ENCODE results near the gene LPP.

Gene LPP

DNA sequence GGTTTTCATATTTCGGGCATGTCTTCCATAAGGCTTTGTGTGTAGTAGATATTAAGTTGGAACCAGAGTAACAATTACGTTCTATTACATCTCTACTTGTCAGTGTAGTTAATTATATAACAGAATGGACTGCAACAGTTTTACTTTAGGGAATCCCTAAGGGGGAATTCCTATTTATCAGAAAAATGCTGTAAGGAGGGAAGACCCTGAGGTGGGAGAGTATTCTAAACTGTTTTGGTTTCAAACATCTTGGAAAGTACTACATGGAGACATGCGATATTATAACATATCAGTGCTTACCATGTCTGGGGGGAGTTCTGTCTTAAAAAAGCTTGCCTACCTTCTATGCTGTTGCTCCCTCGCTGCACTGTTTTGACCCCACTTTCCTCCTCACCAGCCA, 238.1 kb downstream of the LPP start:
- in situ Hi-C loops (cut with MboI; ENCODE audit: low sequenced_read_pairs), result no loop called here

DNA sequence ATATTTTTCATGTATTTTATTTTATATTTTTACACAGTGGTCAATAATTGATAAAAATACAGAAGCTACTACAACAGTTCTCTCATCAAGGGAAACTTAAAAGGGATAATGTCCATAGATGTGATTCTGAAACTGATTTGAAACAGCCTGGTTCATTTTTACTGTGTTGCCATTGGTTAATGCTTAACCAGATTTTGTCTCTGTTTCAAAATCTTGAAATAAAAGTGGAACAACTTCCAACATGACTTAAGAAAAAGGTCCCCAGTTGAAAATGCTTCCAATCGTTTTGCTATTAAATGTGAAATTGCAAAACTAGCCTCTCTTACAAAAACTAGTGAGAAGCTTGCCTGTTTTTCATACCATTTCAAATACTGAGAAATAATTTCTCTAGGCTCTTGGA, 240.7 kb downstream of the LPP start:
- in situ Hi-C loops (cut with MboI; ENCODE audit: low sequenced_read_pairs), result no loop called here

GRCh38 chr3:188396251-188396650, 242.3 kb downstream of the LPP start:
- in situ Hi-C loops (cut with MboI; ENCODE audit: low sequenced_read_pairs), result no loop called here

DNA sequence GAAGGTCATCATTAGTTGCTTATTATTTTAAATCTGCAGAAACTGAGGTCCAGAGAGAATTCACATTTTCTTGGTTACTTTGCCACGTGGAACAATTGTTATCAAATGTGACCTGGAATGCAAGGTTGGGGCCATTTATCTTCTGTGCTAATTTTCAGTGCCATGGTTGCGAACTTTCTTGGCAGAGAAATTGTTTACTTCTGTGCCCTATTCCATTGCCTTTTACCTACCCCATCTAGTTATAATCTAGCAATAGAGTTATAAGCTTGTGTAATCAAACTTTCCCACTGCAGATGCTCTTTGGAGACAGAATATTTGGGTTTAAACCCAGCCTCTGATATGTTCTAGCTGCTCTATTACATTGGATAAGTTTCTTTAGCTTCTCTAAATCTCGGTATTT, 242.9 kb downstream of the LPP start:
- in situ Hi-C loops (cut with MboI; ENCODE audit: low sequenced_read_pairs), result no loop called here

- in situ Hi-C loops (cut with MboI; ENCODE audit: low sequenced_read_pairs), result no loop called here
Observed at GRCh38 chr3:188397766-188398705, 244.1 kb downstream of the LPP start.

- in situ Hi-C loops (cut with MboI; ENCODE audit: low sequenced_read_pairs), result no loop called here
Observed at GRCh38 chr3:188400494-188401243, 246.7 kb downstream of the LPP start.

GRCh38 chr3:188401244-188401993, 247.5 kb downstream of the LPP start:
- in situ Hi-C loops (cut with MboI; ENCODE audit: low sequenced_read_pairs), result no loop called here

DNA sequence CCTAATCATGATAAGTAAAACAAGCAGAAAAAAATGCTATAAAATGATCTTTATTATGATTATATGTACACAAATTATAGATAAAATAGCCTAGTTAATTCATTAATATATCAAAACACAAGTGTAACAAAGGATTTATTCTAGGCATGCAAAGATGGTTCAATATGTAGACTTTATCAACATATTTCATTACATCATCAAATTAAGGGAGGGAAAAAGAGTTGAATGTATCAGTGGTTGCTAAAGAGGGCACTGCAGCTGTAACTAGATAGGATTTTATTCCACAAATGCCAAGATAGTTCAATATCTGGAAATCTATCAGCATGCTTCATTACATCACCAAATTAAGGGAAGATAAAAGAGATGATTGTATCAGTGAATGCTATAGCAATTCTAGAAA, 248.3 kb downstream of the LPP start:
- in situ Hi-C loops (cut with MboI; ENCODE audit: low sequenced_read_pairs), result no loop called here

DNA sequence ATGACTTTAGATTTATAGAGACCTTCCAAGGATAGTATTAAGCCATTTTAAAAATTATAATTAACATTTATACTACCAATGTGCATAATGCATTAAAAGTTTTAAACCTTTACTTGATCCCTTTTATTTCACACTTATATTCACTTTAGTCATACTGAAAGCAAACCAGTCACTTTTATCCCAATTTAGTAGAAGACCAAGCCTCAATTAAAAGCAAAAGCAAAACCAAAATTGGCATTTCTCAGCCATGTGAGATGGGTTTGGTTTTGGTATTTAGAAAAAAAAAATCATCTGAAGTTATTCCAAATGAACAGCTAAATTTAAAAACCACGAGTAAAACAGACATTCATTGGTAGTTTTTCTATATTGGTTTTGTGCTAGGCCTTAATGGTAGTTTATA, 249.4 kb downstream of the LPP start:
- in situ Hi-C loops (cut with MboI; ENCODE audit: low sequenced_read_pairs), result no loop called here

GRCh38 chr3:188404124-188404523, 250.2 kb downstream of the LPP start:
- in situ Hi-C loops (cut with MboI; ENCODE audit: low sequenced_read_pairs), result no loop called here

DNA sequence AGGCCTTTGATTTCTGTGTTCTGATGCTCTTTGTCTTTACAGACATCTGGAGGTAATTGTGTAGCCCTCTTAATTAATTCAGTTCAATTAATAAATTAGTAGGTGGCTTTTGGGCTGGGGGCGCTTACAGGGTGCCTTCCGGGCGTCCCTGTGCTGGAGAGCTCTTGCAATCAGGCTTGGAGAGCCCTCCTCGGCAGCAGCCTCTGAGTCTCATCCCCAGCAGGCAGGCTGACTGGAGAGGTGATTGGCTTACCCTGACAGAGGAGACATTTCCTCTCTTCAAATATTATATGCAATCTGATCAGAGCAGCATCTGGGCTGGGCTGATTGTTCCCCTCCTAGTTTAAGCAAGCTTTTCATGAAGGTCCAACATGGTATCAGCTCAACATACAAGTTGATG, 250.7 kb downstream of the LPP start:
- in situ Hi-C loops (cut with MboI; ENCODE audit: low sequenced_read_pairs), result no loop called here

- in situ Hi-C loops (cut with MboI; ENCODE audit: low sequenced_read_pairs), result no loop called here
Observed at GRCh38 chr3:188407158-188407880, 253.4 kb downstream of the LPP start.

- in situ Hi-C loops (cut with MboI; ENCODE audit: low sequenced_read_pairs), result no loop called here
Observed at GRCh38 chr3:188408831-188409230, 254.9 kb downstream of the LPP start.

DNA sequence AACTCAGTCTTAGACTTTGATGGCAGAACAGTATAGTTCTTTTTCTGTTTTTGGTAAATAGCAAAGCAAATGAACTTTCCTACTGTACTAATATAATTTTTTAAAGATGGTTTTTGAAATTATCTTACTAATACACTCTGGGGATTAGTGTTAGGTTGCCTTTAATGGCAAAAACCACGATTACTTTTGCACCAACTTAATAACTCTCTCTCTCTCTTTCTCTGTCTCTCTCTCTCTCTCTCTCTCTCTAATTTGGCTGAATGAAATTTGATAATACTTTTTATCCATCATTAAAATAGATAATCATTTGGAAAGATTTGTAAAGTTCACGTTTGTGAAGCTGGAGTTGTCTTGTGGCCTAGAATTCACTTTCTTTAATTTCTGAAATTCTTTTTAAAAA, 257.8 kb downstream of the LPP start:
- in situ Hi-C loops (cut with MboI; ENCODE audit: low sequenced_read_pairs), result no loop called here

GRCh38 chr3:188415196-188415595, 261.2 kb downstream of the LPP start:
- in situ Hi-C loops (cut with MboI; ENCODE audit: low sequenced_read_pairs), result no loop called here

DNA sequence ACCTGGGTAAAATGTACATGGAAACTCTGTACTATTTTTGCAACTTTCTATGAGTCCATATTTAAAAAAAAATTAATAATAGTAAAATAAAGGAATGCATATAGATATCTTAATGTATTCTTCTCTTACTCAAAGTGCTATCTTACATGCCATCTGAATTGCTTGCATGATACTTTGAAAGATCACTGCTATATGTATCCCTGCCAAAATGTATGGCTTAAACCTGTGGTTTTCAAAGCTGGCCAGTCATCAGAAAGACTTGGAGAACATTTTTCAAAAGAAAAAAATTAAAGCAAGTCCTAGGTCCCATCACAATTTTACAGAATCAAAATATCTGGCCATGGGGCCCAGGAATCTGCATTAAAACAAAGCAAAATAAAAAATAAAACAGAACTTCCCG, 262.1 kb downstream of the LPP start:
- in situ Hi-C loops (cut with MboI; ENCODE audit: low sequenced_read_pairs), result no loop called here

GRCh38 chr3:188417271-188417696, 263.3 kb downstream of the LPP start:
- in situ Hi-C loops (cut with MboI; ENCODE audit: low sequenced_read_pairs), result no loop called here

GRCh38 chr3:188417766-188418165, 263.8 kb downstream of the LPP start:
- in situ Hi-C loops (cut with MboI; ENCODE audit: low sequenced_read_pairs), result no loop called here

GRCh38 chr3:188421151-188421821, 267.3 kb downstream of the LPP start:
- in situ Hi-C loops (cut with MboI; ENCODE audit: low sequenced_read_pairs), result no loop called here

Measured in HL-60/S4 (cell line).